ENCODE results near the gene CAMK2N1. TPM values are rescaled to one million over a fixed set of nuclear protein-coding genes. Genes with fewer than 3 reads are reported as not detected.

CAMK2N1 gene
- total and polyA plus RNA-seq, 2 of the 8 experiments (the other 6 are each of a cell fraction or from before 2014, with no cell fraction given) = 2.3 to 5.6 TPM

DNA sequence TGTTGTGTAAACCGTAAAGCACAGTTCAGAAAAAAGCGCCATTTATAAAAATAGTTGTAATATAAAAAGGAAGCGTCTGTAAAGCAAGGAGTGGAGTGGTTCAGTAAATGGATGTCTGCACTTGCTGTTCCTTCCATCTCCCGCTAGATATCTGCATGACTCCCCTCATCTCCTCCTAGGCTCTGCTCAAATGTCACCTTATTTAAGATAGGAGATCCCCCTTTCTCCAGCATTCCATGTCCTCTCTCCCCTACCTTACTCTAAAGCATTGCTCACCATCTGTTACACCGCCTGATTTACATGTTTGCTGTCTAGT lies 21.2 kb upstream of the CAMK2N1 start:
- Histone ChIP-seq H3K4me2 (ENCODE audit: insufficient read depth in 1 of 2, low read depth in 2 of 2, low read length in 2 of 2) (peak overlapping the region; percentile 88 to 92), H2BK15ac (ENCODE audit: low read length) (no peak overlapping the region), H4K20me1 (replicated peaks in 1 of 2; ENCODE audit: control insufficient read depth in 1 of 2, insufficient read depth in 2 of 2, low read length in 2 of 2) (no peaks in the 10 kb centered on the region), H3K36me3 (ENCODE audit: control insufficient read depth in 2 of 4, insufficient read depth in 4 of 4, low read length in 3 of 4) (peaks cover 0 to 7% (median 0%) of the 10 kb centered on the region in 4 experiments; a peak in 2 of 8 replicates), H2BK20ac (ENCODE audit: low read length) (no peak overlapping the region), H2AFZ (ENCODE audit: low read length) (0 out of 2 replicates have a peak overlapping the region, but pooled peaks have one; percentile 66), H3K79me2 (ENCODE audit: control insufficient read depth in 1 of 2, insufficient read depth in 2 of 2, low read length in 2 of 2) (peaks cover 0 to 30% of the 10 kb centered on the region in 2 experiments; a peak in 3 of 4 replicates), H3K9me3 (ENCODE audit: insufficient read depth in 2 of 2, low read depth in 1 of 2, low read length in 1 of 2) (no peaks in the 10 kb centered on the region), H3K4me1 (replicated peaks in 1 of 4; ENCODE audit: control insufficient read depth in 3 of 4, insufficient read depth in 4 of 4, low read length in 3 of 4) (peaks cover 0 to 3% (median 2%) of the 10 kb centered on the region in 4 experiments; a peak in 2 of 7 replicates), H3K27me3 (replicated peaks in 1 of 4; ENCODE audit: control insufficient read depth in 3 of 4, extremely low read depth in 1 of 4, insufficient read depth in 3 of 4, low read length in 3 of 4) (peaks cover 0 to 3% (median 1%) of the 10 kb centered on the region in 4 experiments; a peak in 3 of 7 replicates), H2AK5ac (ENCODE audit: low read depth, low read length) (no peak overlapping the region), H4K8ac (ENCODE audit: extremely low read depth, insufficient read depth, low read length) (no peak overlapping the region), H4K5ac (ENCODE audit: insufficient read length, low read depth, low read length) (no peak overlapping the region), H3K18ac (ENCODE audit: extremely low read depth, low read length) (no peak overlapping the region), H3K79me1 (ENCODE audit: low read depth, low read length) (no peaks in the 10 kb centered on the region; the same call in 1 of the 2 replicates), H3K56ac (replicated peaks; ENCODE audit: insufficient read length, low read depth, low read length) (no peak overlapping the region), H4K91ac (replicated peaks; ENCODE audit: insufficient read length, low read length) (no peak overlapping the region), H2BK5ac (ENCODE audit: low read depth, low read length) (no peak overlapping the region), H3K4me3 (ENCODE audit: extremely low read depth in 1 of 4, insufficient read depth in 2 of 4, low read depth in 3 of 4, low read length in 4 of 4) (peak overlapping the region; percentile 86 to 94 (median 88)), H2BK120ac (replicated peaks; ENCODE audit: low read depth, low read length) (no peak overlapping the region), H3K4ac (replicated peaks; ENCODE audit: insufficient read length, low read depth, low read length) (no peak overlapping the region), H3K23ac (ENCODE audit: insufficient read length) (no peak overlapping the region), H2BK12ac (ENCODE audit: low read depth, low read length) (no peak overlapping the region), H3K27ac (ENCODE audit: low read depth, low read length) (no peak overlapping the region), H3K9ac (replicated peaks in 1 of 4; ENCODE audit: extremely low read depth in 1 of 4, low read depth in 3 of 4, low read length in 3 of 4) (peak overlapping the region in 3 of 4 experiments; percentile 63 to 84 (median 83); a peak in 5 of 7 replicates), H3K23me2 (ENCODE audit: low read depth, low read length) (no peaks in the 10 kb centered on the region; the same call in 1 of the 2 replicates), H3K14ac (ENCODE audit: insufficient read length) (no peak overlapping the region)
- WGBS, 2 experiments (ENCODE audit: extremely low coverage in 1 of 2, insufficient coverage in 1 of 2, insufficient read length in 1 of 2, insufficient replicate concordance in 2 of 2, low coverage in 1 of 2, low lambda C conversion rate in 2 of 2, missing lambda C conversion rate in 1 of 2) = 44% methylated on average over 5 of the region's 5 CpGs; no CpG with 5 or more reads in 1 of the 2 experiments
- no peak for DNase-seq (ENCODE audit: low read depth in 1 of 2, low spot score in 2 of 2)
- POLR2A ChIA-PET (ENCODE audit: partially characterized antibody) = interaction anchor here (1.3 kb wide), 1 partner anchor 27 kb away, joined by 3 read pairs; no protein-coding TSS in a partner anchor
- CTCF ChIA-PET (ENCODE audit: partially characterized antibody) = interaction anchor here (0.7 to 1.6 kb wide), 3 partner anchors 13 to 1165 kb away, joined by 3 to 5 read pairs (median 4); no protein-coding TSS in a partner anchor
- TF ChIP-seq CEBPB (IDR thresholded peaks at IDR 0.05; ENCODE audit: low read depth, low read length) (no peak), SP4 (IDR thresholded peaks at IDR 0.05; ENCODE audit: low read length) (no peak), CREB1 (IDR thresholded peaks at IDR 0.05) (no peak), TBP (IDR thresholded peaks at IDR 0.05; ENCODE audit: low read depth, low read length) (no peak), FOSL1 (IDR thresholded peaks at IDR 0.05; ENCODE audit: insufficient read depth, low read depth, low read length) (no peak), TCF12 (IDR thresholded peaks at IDR 0.05; ENCODE audit: low read depth, low read length) (no peak), HDAC6 (IDR thresholded peaks at IDR 0.05; ENCODE audit: low read depth, low read length) (no peak), SAP30 (IDR thresholded peaks at IDR 0.05; ENCODE audit: insufficient read depth, insufficient replicate concordance, low read length) (no peak), SP2 (IDR thresholded peaks at IDR 0.05; ENCODE audit: low read length) (no peak), KDM4A (IDR thresholded peaks at IDR 0.05; ENCODE audit: low read depth, low read length, severe bottlenecking) (no peak)
- no peak for FAIRE-seq

All from H1 (cell line).